Karpas-422 (cell line): ENCODE measurements around the gene ANKS1B. TPM values are rescaled to one million over a fixed set of nuclear protein-coding genes. Genes with fewer than 3 reads are reported as not detected.

Experiments used
- DNase-seq: peaks from one replicate; pipeline ENCODE4 v3.0.0-alpha.2; 2015
- H2AFZ ChIP-seq: fragments of 200-600 bp; sonication (generic); 2 replicates; pipeline ENCODE4 v1.6.1; 2014; ENCODE audit warnings: antibody characterized with exemption, low read length, mixed read lengths
- H3K27ac ChIP-seq: fragments of 200-600 bp; sonication (generic); 2 replicates; pipeline ENCODE4 v1.5.1; 2014; ENCODE audit warnings: mild to moderate bottlenecking, low read length, moderate library complexity
- H3K27me3 ChIP-seq: fragments of 200-600 bp; sonication (generic); 2 replicates; pipeline ENCODE4 v1.6.1; 2014; ENCODE audit warnings: low read length, mixed read lengths
- H3K36me3 ChIP-seq: fragments of 200-600 bp; sonication (generic); 2 replicates; pipeline ENCODE4 v1.6.1; 2014; ENCODE audit warnings: low read length, mixed read lengths; ENCODE audit not compliant: insufficient read depth
- H3K4me1 ChIP-seq: fragments of 200-600 bp; sonication (generic); 2 replicates; pipeline ENCODE4 v1.6.1; 2014; ENCODE audit warnings: mild to moderate bottlenecking, low read length, mixed read lengths
- H3K4me2 ChIP-seq: fragments of 200-600 bp; sonication (generic); 2 replicates; pipeline ENCODE4 v1.6.1; 2014; ENCODE audit warnings: low read length, low read depth, mild to moderate bottlenecking; ENCODE audit not compliant: poor library complexity, severe bottlenecking
- H3K4me3 ChIP-seq: fragments of 200-600 bp; sonication (generic); 2 replicates; pipeline ENCODE4 v1.5.1; 2014; ENCODE audit warnings: mild to moderate bottlenecking, antibody characterized with exemption, low read length, mixed read lengths
- H3K79me2 ChIP-seq: fragments of 200-600 bp; sonication (generic); 2 replicates; pipeline ENCODE4 v1.6.1; 2014; ENCODE audit warnings: mild to moderate bottlenecking, low read length, mixed read lengths
- H3K9ac ChIP-seq: fragments of 200-600 bp; sonication (generic); 2 replicates; pipeline ENCODE4 v1.6.0; 2014; ENCODE audit warnings: low read length
- H3K9me2 ChIP-seq: fragments of 200-600 bp; sonication (generic), shearing (Covaris generic); replicated peaks from 2 replicates; pipeline ENCODE4 v1.6.0; 2014; ENCODE audit warnings: mild to moderate bottlenecking, low read length, moderate library complexity; ENCODE audit not compliant: insufficient read depth
- H3K9me3 ChIP-seq: fragments of 300-700, 200-600 bp; sonication (generic); 2 replicates; pipeline ENCODE4 v1.6.1; 2014; ENCODE audit warnings: low read length, mixed read lengths
- H4K20me1 ChIP-seq: fragments of 200-600 bp; sonication (generic); 2 replicates; pipeline ENCODE4 v1.6.1; 2014; ENCODE audit warnings: mild to moderate bottlenecking, antibody characterized with exemption, low read length, low read depth; ENCODE audit not compliant: insufficient read depth
- total RNA-seq: library from RNA; depleted of rRNA; stranded (reverse); fragments of >200 nt; shearing (Covaris generic); gene quantifications from 2 replicates; pipeline ENCODE4 v1.2.3, GENCODE V29; 2014; ENCODE audit warnings: low replicate concordance

Gene ANKS1B
- total RNA-seq, 1 experiment from 2014 or later, result 23.4 TPM

GRCh38 chr12:99898645-99899044, 86.1 kb downstream of the ANKS1B start:
- H3K9me2 ChIP-seq, result no peaks in the 10 kb centered on the region
- H3K36me3 ChIP-seq, result no peaks in the 10 kb centered on the region
- no peaks in the 10 kb centered on the region for H3K27me3 ChIP-seq
- no peak overlapping the region for H3K4me3 ChIP-seq
- no peak overlapping the region for H3K4me2 ChIP-seq
- H3K79me2 ChIP-seq, result no peaks in the 10 kb centered on the region
- H3K9me3 ChIP-seq, result peaks cover 2% of the 10 kb centered on the region
- H3K9ac ChIP-seq, result no peak overlapping the region
- H3K4me1 ChIP-seq, result no peaks in the 10 kb centered on the region
- no peak overlapping the region for H3K27ac ChIP-seq
- DNase-seq, result no peak
- H2AFZ ChIP-seq, result no peak overlapping the region
- no peaks in the 10 kb centered on the region for H4K20me1 ChIP-seq

- H3K79me2 ChIP-seq, result no peaks in the 10 kb centered on the region
- H2AFZ ChIP-seq, result no peak overlapping the region
- H3K4me1 ChIP-seq, result no peaks in the 10 kb centered on the region
- no peaks in the 10 kb centered on the region for H3K27me3 ChIP-seq
- H3K9me3 ChIP-seq, result no peaks in the 10 kb centered on the region
- no peaks in the 10 kb centered on the region for H3K9me2 ChIP-seq
- H3K36me3 ChIP-seq, result no peaks in the 10 kb centered on the region
- no peak overlapping the region for H3K4me2 ChIP-seq
- no peak overlapping the region for H3K4me3 ChIP-seq
- DNase-seq, result no peak
- H3K27ac ChIP-seq, result no peak overlapping the region
- no peak overlapping the region for H3K9ac ChIP-seq
- no peaks in the 10 kb centered on the region for H4K20me1 ChIP-seq
Observed at GRCh38 chr12:99879439-99879838, 105.3 kb downstream of the ANKS1B start.

- no peaks in the 10 kb centered on the region for H3K36me3 ChIP-seq
- no peak overlapping the region for H3K27ac ChIP-seq
- H3K4me1 ChIP-seq, result no peaks in the 10 kb centered on the region
- no peaks in the 10 kb centered on the region for H3K27me3 ChIP-seq
- H3K4me2 ChIP-seq, result no peak overlapping the region
- no peak overlapping the region for H3K9ac ChIP-seq
- no peak overlapping the region for H2AFZ ChIP-seq
- H4K20me1 ChIP-seq, result no peaks in the 10 kb centered on the region
- 0 out of 2 replicates have a peak, but pooled peaks cover under 1% of the 10 kb centered on the region for H3K9me3 ChIP-seq
- no peak for DNase-seq
- no peak overlapping the region for H3K4me3 ChIP-seq
- H3K79me2 ChIP-seq, result no peaks in the 10 kb centered on the region
- H3K9me2 ChIP-seq, result no peaks in the 10 kb centered on the region
Observed at GRCh38 chr12:99875081-99875480, 109.7 kb downstream of the ANKS1B start.

GRCh38 chr12:99870085-99870484, 114.7 kb downstream of the ANKS1B start:
- Histone ChIP-seq H3K36me3 (no peaks in the 10 kb centered on the region), H3K9me2 (no peaks in the 10 kb centered on the region), H3K27ac (no peak overlapping the region), H3K4me1 (no peaks in the 10 kb centered on the region; the same call in 1 of the 2 replicates), H3K79me2 (no peaks in the 10 kb centered on the region), H3K4me3 (no peak overlapping the region), H4K20me1 (no peaks in the 10 kb centered on the region), H2AFZ (no peak overlapping the region), H3K9ac (no peak overlapping the region), H3K4me2 (no peak overlapping the region), H3K27me3 (no peaks in the 10 kb centered on the region), H3K9me3 (0 out of 2 replicates have a peak, but pooled peaks cover 2% of the 10 kb centered on the region)
- no peak for DNase-seq

GRCh38 chr12:99861731-99862130, 123.0 kb downstream of the ANKS1B start:
- no peak for DNase-seq

DNA sequence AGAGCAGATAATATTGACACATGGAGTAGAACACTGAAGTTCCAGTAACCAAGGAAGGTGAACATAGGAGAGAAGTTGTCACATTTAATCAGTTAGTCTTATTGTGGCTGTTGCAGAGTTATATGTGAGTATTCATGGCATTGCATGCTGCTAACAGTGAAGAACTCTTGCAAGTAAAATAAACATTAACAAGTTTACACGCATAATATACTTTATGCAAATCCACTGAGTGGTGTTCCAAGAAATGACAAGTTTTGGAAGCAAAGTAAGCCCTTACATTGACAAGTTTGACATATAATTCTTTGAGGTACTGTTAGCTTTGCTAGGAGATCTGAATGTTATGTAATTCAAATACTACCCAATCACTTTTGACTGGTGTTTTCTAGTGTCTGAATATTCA, 125.6 kb downstream of the ANKS1B start:
- H3K4me3 ChIP-seq, result no peak overlapping the region
- H3K4me2 ChIP-seq, result no peak overlapping the region
- no peaks in the 10 kb centered on the region for H3K36me3 ChIP-seq
- no peaks in the 10 kb centered on the region for H3K9me3 ChIP-seq
- no peak for DNase-seq
- H3K27me3 ChIP-seq, result no peaks in the 10 kb centered on the region
- no peak overlapping the region for H2AFZ ChIP-seq
- no peaks in the 10 kb centered on the region for H3K9me2 ChIP-seq
- H3K27ac ChIP-seq, result no peak overlapping the region
- H3K4me1 ChIP-seq, result no peaks in the 10 kb centered on the region
- H3K79me2 ChIP-seq, result no peaks in the 10 kb centered on the region
- H4K20me1 ChIP-seq, result no peaks in the 10 kb centered on the region
- H3K9ac ChIP-seq, result no peak overlapping the region

More at GRCh38 chr12:99861731-99862130, 123.0 kb downstream of the ANKS1B start:
- Histone ChIP-seq H3K9me2 (no peaks in the 10 kb centered on the region), H3K27ac (no peak overlapping the region), H3K4me1 (no peaks in the 10 kb centered on the region; the same call in 1 of the 2 replicates), H3K27me3 (no peaks in the 10 kb centered on the region), H3K4me3 (no peak overlapping the region), H3K79me2 (no peaks in the 10 kb centered on the region), H3K9me3 (no peaks in the 10 kb centered on the region), H4K20me1 (no peaks in the 10 kb centered on the region), H2AFZ (no peak overlapping the region), H3K36me3 (no peaks in the 10 kb centered on the region), H3K9ac (no peak overlapping the region), H3K4me2 (no peak overlapping the region)

DNA sequence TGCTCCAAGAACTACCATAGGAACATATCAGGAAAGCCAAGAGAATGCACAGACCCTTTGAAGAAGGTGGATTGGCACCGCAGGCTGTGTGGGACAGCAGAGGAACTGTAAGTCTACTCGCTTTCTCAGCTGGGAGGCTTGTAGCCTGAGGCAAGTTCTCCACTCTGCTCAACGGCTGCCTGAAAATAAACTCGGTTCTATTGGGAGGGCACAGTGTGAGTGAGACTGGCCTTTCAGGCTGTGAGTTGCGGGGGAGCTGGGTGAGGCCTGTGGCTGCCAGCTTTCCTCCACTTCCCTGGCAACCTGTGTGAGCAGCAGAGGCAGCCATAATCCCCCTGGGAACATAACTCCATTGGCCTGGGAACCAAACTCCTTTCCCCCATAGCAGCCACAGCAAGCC, 132.1 kb downstream of the ANKS1B start:
- H3K79me2 ChIP-seq, result no peaks in the 10 kb centered on the region
- H3K9me3 ChIP-seq, result no peaks in the 10 kb centered on the region
- no peak overlapping the region for H3K27ac ChIP-seq
- no peaks in the 10 kb centered on the region for H3K9me2 ChIP-seq
- H3K27me3 ChIP-seq, result no peaks in the 10 kb centered on the region
- H3K9ac ChIP-seq, result no peak overlapping the region
- no peak for DNase-seq
- H3K4me1 ChIP-seq, result no peaks in the 10 kb centered on the region
- no peaks in the 10 kb centered on the region for H4K20me1 ChIP-seq
- H2AFZ ChIP-seq, result no peak overlapping the region; the same call in 1 of the 2 replicates
- no peaks in the 10 kb centered on the region for H3K36me3 ChIP-seq
- H3K4me3 ChIP-seq, result no peak overlapping the region
- no peak overlapping the region for H3K4me2 ChIP-seq

- Histone ChIP-seq H3K4me2 (no peak overlapping the region), H3K79me2 (no peaks in the 10 kb centered on the region), H3K9ac (no peak overlapping the region), H3K27ac (no peak overlapping the region), H3K9me2 (no peaks in the 10 kb centered on the region), H3K4me3 (no peak overlapping the region), H3K9me3 (no peaks in the 10 kb centered on the region), H3K4me1 (no peaks in the 10 kb centered on the region), H3K27me3 (no peaks in the 10 kb centered on the region), H3K36me3 (no peaks in the 10 kb centered on the region), H4K20me1 (no peaks in the 10 kb centered on the region), H2AFZ (no peak overlapping the region)
- DNase-seq, result no peak
Observed at GRCh38 chr12:99847936-99848335, 136.8 kb downstream of the ANKS1B start.

DNA sequence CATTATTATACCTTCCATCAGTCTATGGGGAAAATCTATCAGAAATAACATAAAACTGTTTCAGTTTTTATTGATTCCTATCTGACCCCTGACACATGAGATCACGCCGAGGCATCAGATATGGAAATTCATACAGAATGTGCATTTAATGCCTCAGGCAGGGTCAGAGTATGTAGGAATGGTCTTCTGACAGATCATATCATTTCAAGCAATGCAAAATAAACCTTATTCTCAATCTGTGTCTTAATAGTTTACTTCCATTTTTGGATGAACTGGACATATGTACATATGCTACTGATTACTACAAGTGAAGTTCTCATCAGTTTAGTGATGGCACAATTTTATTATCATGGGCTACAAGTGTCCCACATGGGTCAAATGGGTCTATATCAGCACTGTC, 150.0 kb downstream of the ANKS1B start:
- H3K9me3 ChIP-seq, result no peaks in the 10 kb centered on the region
- H3K9me2 ChIP-seq, result no peaks in the 10 kb centered on the region
- no peaks in the 10 kb centered on the region for H3K27me3 ChIP-seq
- H4K20me1 ChIP-seq, result no peaks in the 10 kb centered on the region
- H3K9ac ChIP-seq, result no peak overlapping the region
- no peaks in the 10 kb centered on the region for H3K4me1 ChIP-seq
- H3K36me3 ChIP-seq, result no peaks in the 10 kb centered on the region
- DNase-seq, result no peak
- H3K27ac ChIP-seq, result no peak overlapping the region
- H3K4me3 ChIP-seq, result no peak overlapping the region
- no peak overlapping the region for H3K4me2 ChIP-seq
- no peak overlapping the region for H2AFZ ChIP-seq
- H3K79me2 ChIP-seq, result no peaks in the 10 kb centered on the region
